Mononuclear cell (primary cell): Measurements from ENCODE around the gene SNRPD3. TPM values are rescaled to one million over a fixed set of nuclear protein-coding genes. Genes with fewer than 3 reads are reported as not detected.
"Not testable (repeated sequence)": the region's sequence is repeated elsewhere in the genome, so short reads cannot be mapped to it uniquely, and the experiment has no call there.

Source experiments
- H3K27me3 ChIP-seq: 2 replicates; pipeline ENCODE4 v1.6.0; 2011; ENCODE audit warnings: low read length, control low read depth; ENCODE audit not compliant: insufficient read depth
- H3K4me1 ChIP-seq: 2 replicates; pipeline ENCODE4 v1.5.1; 2011; ENCODE audit warnings: mild to moderate bottlenecking, low read length, control low read depth; ENCODE audit not compliant: insufficient read depth
- H3K4me3 ChIP-seq: 2 replicates; pipeline ENCODE4 v1.5.1; 2011; ENCODE audit warnings: mild to moderate bottlenecking, low read length, moderate library complexity
- H3K9me3 ChIP-seq: 2 replicates; pipeline ENCODE4 v1.5.1; 2011; ENCODE audit warnings: low read depth, mild to moderate bottlenecking, control low read depth, low read length
- total RNA-seq: library from RNA; depleted of rRNA; stranded (reverse); fragments of >200 nt; gene quantifications from one replicate; pipeline ENCODE4 v1.2.3, GENCODE V29; 2012

Gene SNRPD3
- total RNA-seq, 1 donor, result 57.9 TPM

- Histone ChIP-seq H3K9me3 (no peaks in the 10 kb centered on the region), H3K4me1 (peaks cover 24% of the 10 kb centered on the region), H3K27me3 (no peaks in the 10 kb centered on the region), H3K4me3 (no peak overlapping the region)
These were observed 45.7 kb downstream of the SNRPD3 start for GRCh38 chr22:24601217-24602104.

- H3K4me1 ChIP-seq, result peaks cover 25% of the 10 kb centered on the region
- H3K27me3 ChIP-seq, result not testable (repeated sequence)
These were observed 46.4 kb downstream of the SNRPD3 start for GRCh38 chr22:24602105-24602749.

GRCh38 chr22:24602847-24603769 is 47.3 kb downstream of the SNRPD3 start, which contains the start of gene GGT1:
GGT1 (plus strand) TSS chr22:24603193; CDS start chr22:24611082, 7,889 bp downstream.
- not testable (repeated sequence) for H3K9me3 ChIP-seq, H3K27me3 ChIP-seq, H3K4me3 ChIP-seq
- peaks cover 34% of the 10 kb centered on the region for H3K4me1 ChIP-seq

More at GRCh38 chr22:24602105-24602749, 46.4 kb downstream of the SNRPD3 start:
- not testable (repeated sequence) for H3K9me3 ChIP-seq, H3K4me3 ChIP-seq

- H3K27me3 ChIP-seq, H3K9me3 ChIP-seq, H3K4me3 ChIP-seq: not testable (repeated sequence)
- H3K4me1 ChIP-seq, result peaks cover 38% of the 10 kb centered on the region
These were observed 48.2 kb downstream of the SNRPD3 start for GRCh38 chr22:24603770-24604629.

GRCh38 chr22:24606340-24606739 is 50.5 kb downstream of the SNRPD3 start:
- not testable (repeated sequence) for H3K9me3 ChIP-seq, H3K27me3 ChIP-seq, H3K4me3 ChIP-seq
- H3K4me1 ChIP-seq, result peaks cover 30% of the 10 kb centered on the region

GRCh38 chr22:24607429-24607983 is 51.7 kb downstream of the SNRPD3 start:
- H3K9me3 ChIP-seq, H3K27me3 ChIP-seq: not testable (repeated sequence)
- H3K4me1 ChIP-seq, result peaks cover 22% of the 10 kb centered on the region
- peak overlapping the region; percentile 23 for H3K4me3 ChIP-seq

GRCh38 chr22:24608327-24608726 is 52.5 kb downstream of the SNRPD3 start:
- peaks cover 20% of the 10 kb centered on the region for H3K4me1 ChIP-seq
- not testable (repeated sequence) for H3K9me3 ChIP-seq, H3K4me3 ChIP-seq, H3K27me3 ChIP-seq

GRCh38 chr22:24609888-24610287 is 54.1 kb downstream of the SNRPD3 start:
- peaks cover 14% of the 10 kb centered on the region for H3K4me1 ChIP-seq
- not testable (repeated sequence) for H3K27me3 ChIP-seq, H3K4me3 ChIP-seq, H3K9me3 ChIP-seq

GRCh38 chr22:24614794-24615193 is 59.0 kb downstream of the SNRPD3 start:
- not testable (repeated sequence) for H3K4me3 ChIP-seq, H3K27me3 ChIP-seq, H3K4me1 ChIP-seq, H3K9me3 ChIP-seq

- H3K4me3 ChIP-seq, H3K27me3 ChIP-seq: not testable (repeated sequence)
These were observed 65.4 kb downstream of the SNRPD3 start for GRCh38 chr22:24621244-24621643.

GRCh38 chr22:24622596-24622995 is 66.8 kb downstream of the SNRPD3 start:
- H3K27me3 ChIP-seq, H3K4me1 ChIP-seq, H3K9me3 ChIP-seq, H3K4me3 ChIP-seq: not testable (repeated sequence)

More at GRCh38 chr22:24621244-24621643, 65.4 kb downstream of the SNRPD3 start:
- H3K4me1 ChIP-seq, H3K9me3 ChIP-seq: not testable (repeated sequence)
